Esophagus squamous epithelium (tissue), 4 donors: Measurements from ENCODE around the gene SHC1.

ENCODE experiments used
- POLR2A ChIP-seq, 4 donors: fragments of 450-650 bp; IDR thresholded peaks; one replicate each; pipeline ENCODE4 v1.6.1; 2017; ENCODE audit warnings: antibody characterized with exemption in 4 of 4, mild to moderate bottlenecking in 4 of 4, moderate library complexity in 3 of 4
- TF ChIP-seq, protein P1 (sequence below), 6 experiments: fragments of 450-650 bp in 4 of 6; fragments of 200-600 bp in 2 of 6; sonication (generic) in 2 of 6; IDR thresholded peaks; one replicate each; pipeline ENCODE4 v1.5.1; 2016 to 2019; ENCODE audit warnings: antibody characterized with exemption in 6 of 6, mild to moderate bottlenecking in 4 of 6, moderate library complexity in 4 of 6

DNA sequence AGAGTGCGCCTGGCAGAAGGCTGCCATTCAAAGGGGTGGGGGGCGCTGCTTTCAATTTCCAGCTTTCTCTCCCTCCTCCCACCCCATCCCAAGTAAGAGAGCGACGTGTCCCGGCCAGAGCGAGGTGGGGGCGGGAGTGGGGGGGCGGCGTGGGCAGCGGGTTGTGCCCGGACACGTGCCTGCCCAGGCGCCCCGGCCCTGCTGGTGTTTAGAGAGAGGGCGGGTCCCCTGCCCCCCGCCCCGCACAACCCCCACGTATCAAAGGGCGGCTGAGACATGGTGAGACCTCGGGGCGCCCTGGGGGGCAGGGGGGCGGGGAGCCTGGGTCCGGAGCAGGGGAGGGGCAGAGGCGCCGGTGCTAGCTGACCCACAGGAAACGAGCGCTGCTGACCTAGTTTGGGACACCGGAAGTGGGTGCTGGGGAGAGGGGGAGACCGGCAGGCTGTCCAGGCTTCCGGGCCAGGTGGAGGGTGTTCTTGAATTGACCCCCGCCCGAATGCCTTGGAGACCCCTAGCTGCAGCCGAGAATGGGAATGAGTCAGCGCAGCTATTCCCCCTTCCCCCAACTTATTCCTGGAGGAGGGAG is 33.3 kb upstream of the SHC1 start:
- TF ChIP-seq, protein P1, sequence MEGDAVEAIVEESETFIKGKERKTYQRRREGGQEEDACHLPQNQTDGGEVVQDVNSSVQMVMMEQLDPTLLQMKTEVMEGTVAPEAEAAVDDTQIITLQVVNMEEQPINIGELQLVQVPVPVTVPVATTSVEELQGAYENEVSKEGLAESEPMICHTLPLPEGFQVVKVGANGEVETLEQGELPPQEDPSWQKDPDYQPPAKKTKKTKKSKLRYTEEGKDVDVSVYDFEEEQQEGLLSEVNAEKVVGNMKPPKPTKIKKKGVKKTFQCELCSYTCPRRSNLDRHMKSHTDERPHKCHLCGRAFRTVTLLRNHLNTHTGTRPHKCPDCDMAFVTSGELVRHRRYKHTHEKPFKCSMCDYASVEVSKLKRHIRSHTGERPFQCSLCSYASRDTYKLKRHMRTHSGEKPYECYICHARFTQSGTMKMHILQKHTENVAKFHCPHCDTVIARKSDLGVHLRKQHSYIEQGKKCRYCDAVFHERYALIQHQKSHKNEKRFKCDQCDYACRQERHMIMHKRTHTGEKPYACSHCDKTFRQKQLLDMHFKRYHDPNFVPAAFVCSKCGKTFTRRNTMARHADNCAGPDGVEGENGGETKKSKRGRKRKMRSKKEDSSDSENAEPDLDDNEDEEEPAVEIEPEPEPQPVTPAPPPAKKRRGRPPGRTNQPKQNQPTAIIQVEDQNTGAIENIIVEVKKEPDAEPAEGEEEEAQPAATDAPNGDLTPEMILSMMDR (IDR thresholded peaks at IDR 0.05), result no peak
- peak in 1 of 4 donors; percentile 15 for TF ChIP-seq POLR2A (IDR thresholded peaks at IDR 0.05)
